Activated CD8-positive, alpha-beta memory T cell treated with anti-CD3 and anti-CD28 coated beads for 48 hours (primary cell): ENCODE measurements around the gene NDUFB6.
"Not testable (repeated sequence)": the region's sequence is repeated elsewhere in the genome, so short reads cannot be mapped to it uniquely, and the experiment has no call there.

Source experiments
- DNase-seq, 3 experiments: peaks; one replicate each; pipeline ENCODE4 v3.0.0-alpha.2; 2020; ENCODE audit warnings: low read depth in 2 of 3, low spot score in 2 of 3

The NDUFB6 gene

DNA sequence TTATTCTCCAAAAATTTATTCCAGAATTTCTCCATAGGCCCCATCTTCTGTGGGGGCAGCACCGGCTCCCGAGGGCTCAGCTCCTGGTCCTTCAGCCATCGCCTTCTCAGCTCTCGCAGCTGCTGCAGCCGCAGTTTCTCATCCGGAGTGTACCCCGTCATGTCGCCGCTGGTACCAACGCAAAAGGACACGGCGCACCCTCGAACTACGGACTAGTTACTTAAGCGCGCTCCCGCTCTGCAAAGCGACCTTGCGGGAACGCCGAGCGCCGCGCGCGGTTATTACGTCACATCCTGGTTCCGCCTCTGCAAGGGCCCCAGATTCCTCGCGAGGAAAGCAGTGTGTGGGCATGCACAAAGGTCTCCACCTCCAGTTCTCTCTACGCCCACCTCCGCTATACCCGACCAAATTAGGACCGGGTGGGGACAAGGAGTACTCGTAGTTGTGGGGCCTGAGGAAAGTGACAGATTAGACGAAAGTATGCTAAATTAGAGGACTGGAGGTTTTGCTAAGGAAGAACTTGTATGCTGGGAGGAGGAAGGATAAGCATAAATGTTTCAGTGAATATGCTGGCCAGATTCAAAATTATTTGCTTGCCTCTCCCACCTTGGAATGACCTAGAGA, at the start of gene NDUFB6:
TSS of gene NDUFB6 (minus strand) at position 260 of the 624 bp plus-strand sequence. CDS start at position 161, 99 bp downstream.
- DNase-seq, result peak; percentile 82 to 94 (median 87)

DNA sequence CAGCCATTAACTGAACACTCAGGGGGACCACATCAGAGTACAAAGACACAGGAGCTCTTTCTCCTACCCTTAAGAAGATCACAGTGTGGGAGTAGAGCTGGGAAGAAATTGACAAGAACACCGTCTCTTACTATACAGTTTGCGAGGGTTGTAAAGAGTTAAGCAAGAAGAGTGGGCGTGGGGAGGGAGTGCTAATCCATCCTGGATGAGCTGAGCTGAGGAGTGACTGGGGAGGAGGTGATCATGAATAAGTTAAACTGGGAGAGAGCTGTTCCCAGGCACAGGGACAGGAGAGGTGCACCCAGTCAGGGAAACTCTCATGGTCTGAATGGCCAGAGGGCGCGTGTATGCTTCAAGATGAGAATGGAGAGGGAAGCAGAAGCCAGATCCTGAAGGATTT, 45.3 kb upstream of the NDUFB6 start:
- DNase-seq, result no peak

DNA sequence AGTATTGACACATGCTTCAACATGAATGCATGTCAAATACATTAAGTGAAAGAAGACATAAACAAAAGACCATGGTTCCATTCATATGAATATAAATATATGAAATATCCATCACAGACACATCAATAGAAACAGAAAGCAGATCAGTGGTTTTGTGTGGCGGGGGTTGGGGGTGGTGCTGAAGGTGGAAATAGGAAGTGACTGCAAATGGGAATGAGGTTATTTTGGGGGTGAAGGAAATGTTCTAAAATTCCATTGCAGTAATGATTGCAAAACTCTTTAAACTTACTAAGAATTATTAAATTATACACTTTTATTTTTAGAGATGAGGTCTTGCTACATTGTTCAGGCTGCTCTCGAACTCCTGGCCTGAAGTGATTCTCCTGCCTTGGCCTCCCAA, 33.9 kb upstream of the NDUFB6 start:
- no peak for DNase-seq

GRCh38 chr9:32603914-32604852, 31.2 kb upstream of the NDUFB6 start:
- DNase-seq, result no peak

DNA sequence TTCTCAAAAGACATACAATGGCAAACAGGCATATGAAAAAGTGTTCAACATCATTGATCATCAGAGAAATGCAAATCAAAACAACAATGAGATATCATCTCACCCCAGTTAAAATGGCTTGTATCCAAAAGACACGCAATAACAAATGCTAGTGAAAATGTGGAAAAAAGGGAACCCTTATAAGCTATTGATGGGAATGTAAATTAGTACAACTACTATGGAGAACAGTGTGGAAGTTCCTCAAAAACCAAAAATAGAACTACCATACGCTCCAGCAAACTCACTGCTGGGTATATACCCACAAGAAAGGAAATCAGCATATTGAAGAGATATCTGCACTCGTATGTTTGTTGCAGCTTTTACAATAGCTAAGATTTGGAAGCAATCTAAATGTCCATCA, 26.1 kb upstream of the NDUFB6 start:
- DNase-seq, result not testable (repeated sequence)

DNA sequence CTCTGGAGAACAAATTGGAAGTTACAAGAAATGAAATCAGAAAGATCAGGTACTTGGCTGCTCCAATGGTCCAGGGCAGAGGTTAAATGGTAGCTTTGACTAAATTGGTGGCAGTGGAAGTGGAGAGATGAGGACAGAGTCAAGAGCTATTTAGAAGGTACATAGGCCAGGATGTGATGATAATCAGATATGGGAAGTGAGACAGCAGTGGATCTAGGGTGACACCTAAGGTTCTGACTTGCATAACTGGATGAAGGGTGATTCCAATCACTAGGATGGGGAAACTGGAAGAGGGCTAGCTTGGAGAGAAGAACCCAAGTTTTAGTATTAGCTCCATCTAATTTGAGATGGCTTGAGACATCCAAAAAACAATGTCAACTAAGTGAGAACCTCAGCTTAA, 24.0 kb upstream of the NDUFB6 start:
- no peak for DNase-seq

DNA sequence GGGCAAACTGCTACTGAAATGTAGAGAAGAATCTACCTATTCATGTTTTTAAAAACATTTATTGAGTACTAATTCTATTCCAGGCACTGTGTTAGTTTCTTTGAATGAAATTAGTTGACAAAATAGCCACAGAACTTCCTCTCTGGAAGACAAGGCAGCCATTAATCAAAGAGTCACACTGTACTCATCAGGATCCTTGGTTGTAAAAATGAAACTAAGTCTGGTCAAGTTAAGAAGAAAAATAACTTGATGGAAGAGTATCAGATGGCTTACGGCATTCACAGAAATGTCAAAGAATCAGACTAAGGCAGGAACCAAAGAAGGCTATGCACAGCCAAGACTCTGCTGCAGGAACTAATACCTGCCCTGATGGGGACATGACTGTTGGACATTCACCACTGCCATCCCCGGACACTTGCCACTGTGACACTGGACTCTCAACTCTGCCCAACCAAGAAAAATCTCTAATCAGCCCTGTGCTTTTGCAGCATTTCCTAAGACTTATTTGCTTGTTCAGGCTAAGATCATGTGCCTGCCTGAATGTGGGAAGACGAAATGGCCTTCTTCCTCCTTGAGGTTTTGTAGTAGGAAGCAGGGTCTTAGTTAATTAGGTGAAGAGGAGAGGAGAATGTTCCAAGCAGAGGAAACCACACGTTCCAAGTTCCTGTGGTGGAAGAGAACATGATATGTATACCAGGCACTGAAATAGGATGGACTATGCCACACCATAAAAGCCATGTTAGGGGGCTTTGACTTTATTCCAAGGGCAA, 23.3 kb upstream of the NDUFB6 start:
- DNase-seq, result no peak

GRCh38 chr9:32590898-32591297, 17.9 kb upstream of the NDUFB6 start:
- DNase-seq, result no peak

- no peak for DNase-seq
Measured at GRCh38 chr9:32590476-32590875, 17.5 kb upstream of the NDUFB6 start.

- DNase-seq, result no peak
Measured at GRCh38 chr9:32589083-32589723, 16.2 kb upstream of the NDUFB6 start.

GRCh38 chr9:32587901-32588300, 14.9 kb upstream of the NDUFB6 start:
- no peak for DNase-seq

GRCh38 chr9:32584784-32585183, 11.8 kb upstream of the NDUFB6 start:
- no peak for DNase-seq

GRCh38 chr9:32581512-32582143, 8.7 kb upstream of the NDUFB6 start:
- DNase-seq, result no peak

DNA sequence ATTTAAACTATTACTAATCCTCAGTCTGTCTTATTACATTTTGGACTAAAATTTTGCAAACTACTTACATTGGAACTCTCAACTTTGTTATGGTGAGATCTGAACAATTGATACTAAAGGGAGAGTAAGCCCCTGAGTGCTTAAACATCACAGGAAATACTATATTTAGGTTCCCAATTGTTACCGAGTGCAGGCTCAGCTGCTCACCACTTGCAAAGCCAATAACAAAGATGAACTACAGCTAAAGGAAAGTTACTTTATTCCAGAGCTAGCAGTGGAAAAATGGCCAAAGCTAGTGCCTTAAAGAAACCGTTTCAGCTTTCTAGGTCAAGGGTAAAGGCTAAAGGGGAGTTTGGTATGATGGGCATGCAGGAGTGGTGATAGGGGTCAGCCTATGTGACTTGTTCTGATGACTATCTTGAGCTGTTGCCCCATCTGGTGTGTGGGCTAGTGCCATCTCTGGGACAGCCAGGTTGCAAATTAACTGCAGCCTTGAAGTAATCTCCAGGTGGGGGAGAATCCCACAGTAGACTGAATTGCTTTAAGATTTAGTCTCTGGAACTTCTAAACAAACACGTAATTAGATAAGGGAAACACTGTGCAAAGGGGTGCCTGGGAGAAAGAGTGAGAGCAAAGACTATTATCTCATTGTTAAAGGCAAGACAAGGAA, 7.8 kb upstream of the NDUFB6 start:
- no peak for DNase-seq

DNA sequence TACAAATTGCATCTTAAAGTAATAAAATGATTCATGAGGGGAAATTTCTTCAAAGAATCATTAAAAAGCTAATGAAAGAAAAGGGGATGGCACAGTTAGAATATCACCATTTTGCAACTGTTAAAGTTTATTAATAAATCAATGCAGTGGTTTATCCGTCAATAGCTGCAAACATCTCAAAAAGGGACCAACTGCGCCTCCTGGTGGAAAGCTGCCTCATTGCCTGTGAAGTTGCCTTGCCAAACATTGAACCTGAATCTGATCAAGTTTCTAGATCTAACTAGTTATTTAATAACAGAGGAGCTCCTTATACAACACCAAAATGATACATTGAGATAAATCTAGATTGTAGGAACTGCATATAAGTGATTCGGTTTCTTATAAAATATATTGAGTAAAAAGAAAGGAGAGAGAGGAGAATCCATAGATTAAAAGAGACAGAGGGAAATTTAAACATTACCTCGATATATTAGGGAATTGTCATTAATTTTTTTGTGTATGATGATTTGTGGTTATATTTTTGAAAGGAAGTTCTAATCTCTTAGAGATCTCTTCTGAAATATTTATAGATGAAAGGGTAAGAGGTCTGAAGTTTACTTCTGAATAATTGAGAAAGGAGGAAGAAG, 6.9 kb upstream of the NDUFB6 start:
- peak in 2 of 3 experiments; percentile 52 to 60 for DNase-seq

- DNase-seq, result no peak
Measured at GRCh38 chr9:32578976-32579375, 6.0 kb upstream of the NDUFB6 start.

DNA sequence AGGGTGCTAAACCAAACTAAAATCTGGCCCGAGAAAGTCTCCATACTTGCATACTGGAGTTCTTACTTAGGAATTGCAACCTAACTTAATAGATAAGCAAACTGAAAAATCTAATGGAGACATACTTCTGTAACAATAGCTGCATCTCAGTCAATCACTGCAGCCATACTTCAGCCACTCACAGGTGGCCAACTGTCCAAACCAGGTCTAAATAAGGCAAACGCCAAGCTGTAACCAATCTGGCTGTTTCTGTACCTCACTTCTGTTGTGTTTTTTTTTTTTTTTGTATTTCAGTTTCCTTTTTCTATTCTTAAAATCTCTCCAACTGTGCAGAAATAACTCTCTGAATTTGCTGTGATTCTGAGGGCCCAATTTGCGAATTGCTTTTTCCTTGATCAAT, 4.4 kb upstream of the NDUFB6 start:
- DNase-seq, result no peak

GRCh38 chr9:32574858-32575257, 1.9 kb upstream of the NDUFB6 start:
- DNase-seq, result no peak

DNA sequence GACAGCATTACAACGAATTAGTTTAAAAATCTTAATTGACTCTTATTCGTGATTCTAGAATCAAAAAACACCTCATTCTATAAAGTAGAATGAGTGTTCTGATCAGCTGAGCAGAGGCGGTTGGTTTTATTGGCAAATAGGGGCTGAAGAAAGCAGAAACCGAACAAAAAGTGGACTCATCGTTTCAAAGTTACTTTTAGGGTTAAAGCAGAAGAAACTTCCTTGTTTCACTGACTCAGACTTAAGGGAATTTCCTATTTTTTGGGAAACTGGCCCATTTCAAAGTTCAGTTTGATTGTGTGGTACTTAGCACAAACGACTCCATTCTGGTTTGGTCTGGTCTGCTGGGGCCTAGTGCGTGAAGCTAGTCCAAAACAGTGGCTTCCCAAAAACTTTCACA, 862 bp upstream of the NDUFB6 start:
- no peak for DNase-seq
